ENCODE data around the gene SLC22A13. TPM values are rescaled to one million over a fixed set of nuclear protein-coding genes. Genes with fewer than 3 reads are reported as not detected.

Gene SLC22A13
- total RNA-seq, 1 donor, result 0.45 TPM

DNA sequence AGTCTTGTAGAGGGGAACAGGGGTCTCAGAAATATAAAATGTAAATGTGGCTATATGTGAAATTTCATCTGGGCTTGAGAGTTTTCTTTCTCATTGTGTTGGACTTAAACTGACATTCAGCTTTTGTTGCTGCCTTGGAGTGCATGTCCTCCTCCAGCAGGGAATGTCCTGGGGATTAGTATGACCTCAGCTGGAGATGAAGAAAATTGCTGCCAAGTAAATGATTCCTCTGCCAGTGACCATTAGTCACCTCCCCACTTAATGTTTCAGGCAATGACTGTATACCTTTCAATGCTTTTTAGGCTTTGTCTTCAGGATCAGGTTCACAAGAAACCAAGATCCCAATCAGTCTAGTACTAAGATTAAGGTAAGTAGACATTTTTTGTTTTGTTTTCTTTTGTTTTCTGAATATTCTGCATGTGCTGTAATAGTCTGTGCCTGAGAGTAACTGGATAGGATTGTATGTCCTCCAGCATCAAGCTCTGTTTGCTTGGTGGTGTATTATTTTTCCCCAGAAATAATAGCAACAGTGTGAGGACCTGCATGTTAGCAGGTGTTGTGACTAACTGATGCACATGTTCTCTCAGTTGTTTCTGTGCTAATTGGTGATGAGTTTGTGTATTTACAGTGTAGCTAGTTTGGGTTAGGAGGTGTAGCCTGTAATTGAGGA, 18.1 kb upstream of the SLC22A13 start:
- peak; percentile 93 for DNase-seq (ENCODE audit: low read depth)
- TF ChIP-seq, protein P1, sequence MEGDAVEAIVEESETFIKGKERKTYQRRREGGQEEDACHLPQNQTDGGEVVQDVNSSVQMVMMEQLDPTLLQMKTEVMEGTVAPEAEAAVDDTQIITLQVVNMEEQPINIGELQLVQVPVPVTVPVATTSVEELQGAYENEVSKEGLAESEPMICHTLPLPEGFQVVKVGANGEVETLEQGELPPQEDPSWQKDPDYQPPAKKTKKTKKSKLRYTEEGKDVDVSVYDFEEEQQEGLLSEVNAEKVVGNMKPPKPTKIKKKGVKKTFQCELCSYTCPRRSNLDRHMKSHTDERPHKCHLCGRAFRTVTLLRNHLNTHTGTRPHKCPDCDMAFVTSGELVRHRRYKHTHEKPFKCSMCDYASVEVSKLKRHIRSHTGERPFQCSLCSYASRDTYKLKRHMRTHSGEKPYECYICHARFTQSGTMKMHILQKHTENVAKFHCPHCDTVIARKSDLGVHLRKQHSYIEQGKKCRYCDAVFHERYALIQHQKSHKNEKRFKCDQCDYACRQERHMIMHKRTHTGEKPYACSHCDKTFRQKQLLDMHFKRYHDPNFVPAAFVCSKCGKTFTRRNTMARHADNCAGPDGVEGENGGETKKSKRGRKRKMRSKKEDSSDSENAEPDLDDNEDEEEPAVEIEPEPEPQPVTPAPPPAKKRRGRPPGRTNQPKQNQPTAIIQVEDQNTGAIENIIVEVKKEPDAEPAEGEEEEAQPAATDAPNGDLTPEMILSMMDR (IDR thresholded peaks at IDR 0.05; ENCODE audit: insufficient read depth, low read length), result peak; percentile 52
- no peak overlapping the region for H3K4me3 ChIP-seq (ENCODE audit: low read depth, low read length)

DNA sequence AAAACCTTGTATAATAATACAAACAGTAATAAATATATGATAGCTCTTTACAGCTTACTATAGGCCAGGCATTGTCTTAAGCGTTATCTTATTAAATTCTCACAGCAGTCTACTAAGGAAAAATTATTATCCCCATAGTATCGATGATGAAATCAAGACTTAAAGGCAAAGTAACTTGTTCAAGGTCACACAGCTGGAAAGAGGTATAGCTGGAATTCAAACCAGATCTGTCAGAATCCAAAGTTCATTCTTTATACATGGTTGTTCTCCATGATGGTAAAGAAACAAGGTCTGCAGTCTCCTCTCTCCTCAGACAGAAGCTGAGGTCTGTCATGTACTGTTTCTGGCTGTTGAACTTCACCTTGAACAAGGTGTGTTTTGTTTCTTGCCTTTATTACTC, 15.4 kb upstream of the SLC22A13 start:
- TF ChIP-seq, protein P1 (IDR thresholded peaks at IDR 0.05; ENCODE audit: insufficient read depth, low read length), result no peak
- no peak overlapping the region for H3K4me3 ChIP-seq (ENCODE audit: low read depth, low read length)
- DNase-seq (ENCODE audit: low read depth), result no peak

DNA sequence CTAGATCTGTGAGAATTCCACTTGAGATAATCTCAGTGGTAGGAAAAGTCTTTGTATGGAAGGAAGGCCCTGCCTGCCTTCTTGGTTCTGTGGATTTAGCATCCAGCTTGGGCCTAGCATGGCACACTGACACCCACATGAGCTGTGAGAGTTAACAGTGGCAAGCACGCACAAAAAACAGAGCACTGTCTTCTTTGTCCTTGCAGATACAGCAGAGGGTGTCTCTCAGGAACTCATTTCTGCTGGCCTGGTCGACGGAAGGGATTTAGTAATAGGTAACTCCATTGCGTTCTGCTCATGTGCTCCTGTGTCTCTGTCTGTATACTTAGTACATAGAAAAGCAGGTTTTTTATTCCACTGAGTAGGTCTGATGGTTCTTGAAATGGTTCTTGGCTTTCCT, 14.4 kb upstream of the SLC22A13 start:
- H3K4me3 ChIP-seq (ENCODE audit: low read depth, low read length), result no peak overlapping the region
- no peak for DNase-seq (ENCODE audit: low read depth)
- TF ChIP-seq, protein P1 (IDR thresholded peaks at IDR 0.05; ENCODE audit: insufficient read depth, low read length), result no peak

DNA sequence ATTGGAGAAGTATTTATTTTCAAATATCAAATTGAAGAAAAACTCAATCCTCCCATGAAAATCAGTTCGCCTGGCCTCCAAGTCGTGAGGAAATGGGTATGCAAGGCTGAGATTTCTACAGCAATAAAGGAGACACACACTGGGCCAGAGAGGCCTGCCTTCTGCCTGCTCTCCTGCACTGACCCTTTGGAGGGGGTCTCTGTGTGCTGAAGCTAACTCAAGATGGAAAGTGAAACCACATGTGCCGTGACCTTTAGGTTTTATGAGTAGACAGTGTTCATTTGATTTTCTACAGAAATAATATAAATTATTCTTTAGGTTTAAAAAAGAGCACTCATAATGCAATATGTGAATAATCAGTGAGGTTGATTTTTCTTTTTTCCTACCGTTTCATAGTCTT, 11.9 kb upstream of the SLC22A13 start:
- TF ChIP-seq, protein P1 (IDR thresholded peaks at IDR 0.05; ENCODE audit: insufficient read depth, low read length), result no peak
- DNase-seq (ENCODE audit: low read depth), result no peak
- H3K4me3 ChIP-seq (ENCODE audit: low read depth, low read length), result no peak overlapping the region

DNA sequence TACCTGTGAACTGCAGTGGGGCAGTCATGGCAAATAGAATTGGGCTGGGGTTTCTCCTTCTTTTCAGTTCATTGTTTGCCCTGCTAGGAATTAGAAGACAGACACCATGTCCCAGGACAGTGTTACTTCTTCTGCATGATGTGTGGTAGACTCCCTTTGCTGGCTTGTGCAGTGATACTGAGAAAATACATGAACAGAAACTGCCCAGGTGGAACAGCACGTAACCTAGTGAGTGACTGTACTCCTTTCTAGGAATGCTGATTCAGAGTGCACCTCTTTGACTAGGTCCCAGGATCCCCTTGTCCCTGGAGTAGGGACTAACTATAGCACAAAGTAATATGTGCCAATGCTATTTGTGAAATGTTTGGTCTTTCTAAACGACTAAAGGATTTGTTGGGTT, 10.7 kb upstream of the SLC22A13 start:
- no peak overlapping the region for H3K4me3 ChIP-seq (ENCODE audit: low read depth, low read length)
- TF ChIP-seq, protein P1 (IDR thresholded peaks at IDR 0.05; ENCODE audit: insufficient read depth, low read length), result no peak
- no peak for DNase-seq (ENCODE audit: low read depth)

DNA sequence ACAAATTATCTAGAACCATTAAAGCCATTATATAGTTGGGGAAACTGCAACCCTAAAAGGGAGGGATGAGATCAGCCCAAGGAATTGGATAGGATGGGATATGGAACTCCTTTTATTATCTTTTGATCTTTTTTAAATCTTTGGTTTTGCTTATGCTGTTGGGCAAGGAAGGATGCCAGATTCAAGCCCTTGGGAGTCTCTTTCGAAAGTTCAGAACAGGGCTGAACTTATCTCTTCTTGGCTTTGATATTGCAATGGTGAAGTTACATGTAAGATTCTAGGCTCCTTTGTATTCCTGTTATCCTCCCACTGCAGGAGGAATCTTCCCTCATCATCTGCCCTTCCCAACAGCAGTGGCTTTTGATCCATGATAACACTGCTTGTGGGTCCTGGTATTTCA, 10.0 kb upstream of the SLC22A13 start:
- DNase-seq (ENCODE audit: low read depth), result peak; percentile 55
- H3K4me3 ChIP-seq (ENCODE audit: low read depth, low read length), result no peak overlapping the region
- TF ChIP-seq, protein P1 (IDR thresholded peaks at IDR 0.05; ENCODE audit: insufficient read depth, low read length), result no peak

DNA sequence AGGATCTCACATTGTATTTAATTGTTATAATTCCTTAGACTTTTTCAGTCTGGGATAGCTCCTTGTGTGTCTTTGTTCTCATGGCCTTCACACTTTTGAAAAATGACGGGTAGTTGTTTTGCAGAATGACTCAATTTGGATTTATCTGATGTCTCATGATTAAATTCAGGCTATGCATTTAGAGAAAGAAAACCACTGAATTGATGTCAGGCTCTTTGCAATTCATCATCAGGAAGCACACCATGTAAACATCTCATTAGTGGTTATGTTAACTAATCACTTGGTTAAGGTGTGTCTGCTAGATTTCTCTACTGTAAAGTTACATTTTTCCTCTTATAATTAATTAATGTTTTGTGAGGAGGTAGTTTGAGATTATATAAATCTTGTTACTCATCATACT, 8.0 kb upstream of the SLC22A13 start:
- H3K4me3 ChIP-seq (ENCODE audit: low read depth, low read length), result no peak overlapping the region
- DNase-seq (ENCODE audit: low read depth), result no peak
- TF ChIP-seq, protein P1 (IDR thresholded peaks at IDR 0.05; ENCODE audit: insufficient read depth, low read length), result no peak

Data from fibroblast of the aortic adventitia (primary cell).